GM12892 (cell line): ENCODE results near the gene SLC38A10.
A peak's percentile ranks its signal among the peaks of the same experiment; 100 is the strongest.

Source experiments
- DNase-seq: peaks from one replicate; pipeline ENCODE4 v3.0.0; 2011; ENCODE audit not compliant: insufficient read length
- FAIRE-seq: peaks from 2 replicates; lab custom pipeline; 2011; peaks lifted over from hg19 to GRCh38; lab: Jason Lieb, UNC
- POLR2A ChIP-seq: IDR thresholded peaks from 2 replicates; pipeline ENCODE4 v1.6.1; 2011; ENCODE audit warnings: low read depth, low read length, control low read depth
- POLR2AphosphoS5 ChIP-seq: IDR thresholded peaks from 2 replicates; pipeline ENCODE4 v1.6.1; 2011; ENCODE audit warnings: low read depth, low read length, control low read depth
- TAF1 ChIP-seq: IDR thresholded peaks from 2 replicates; pipeline ENCODE4 v1.6.1; 2011; ENCODE audit warnings: low read depth, mild to moderate bottlenecking, control low read depth, low read length, borderline replicate concordance

Gene SLC38A10

DNA sequence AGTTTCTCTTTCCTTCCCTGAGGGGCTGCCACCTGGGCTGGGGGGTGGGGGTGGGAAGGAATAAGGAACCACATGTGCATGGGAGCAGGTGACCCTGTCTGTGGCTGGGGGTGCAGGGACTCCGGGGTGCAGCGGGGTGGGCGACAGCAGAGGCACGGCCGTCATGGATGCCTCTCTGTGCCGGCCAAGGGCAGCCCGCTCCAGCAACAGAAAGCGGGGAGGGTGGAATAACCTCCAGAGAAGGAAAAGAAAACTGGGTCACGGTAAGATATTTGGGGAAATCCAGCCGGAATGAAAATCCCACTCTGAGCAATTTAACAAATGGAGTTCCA, 51.8 kb downstream of the SLC38A10 start:
- DNase-seq (no peak), FAIRE-seq (no peak)
- TF ChIP-seq POLR2AphosphoS5 (no peak), POLR2A (no peak), TAF1 (no peak)

DNA sequence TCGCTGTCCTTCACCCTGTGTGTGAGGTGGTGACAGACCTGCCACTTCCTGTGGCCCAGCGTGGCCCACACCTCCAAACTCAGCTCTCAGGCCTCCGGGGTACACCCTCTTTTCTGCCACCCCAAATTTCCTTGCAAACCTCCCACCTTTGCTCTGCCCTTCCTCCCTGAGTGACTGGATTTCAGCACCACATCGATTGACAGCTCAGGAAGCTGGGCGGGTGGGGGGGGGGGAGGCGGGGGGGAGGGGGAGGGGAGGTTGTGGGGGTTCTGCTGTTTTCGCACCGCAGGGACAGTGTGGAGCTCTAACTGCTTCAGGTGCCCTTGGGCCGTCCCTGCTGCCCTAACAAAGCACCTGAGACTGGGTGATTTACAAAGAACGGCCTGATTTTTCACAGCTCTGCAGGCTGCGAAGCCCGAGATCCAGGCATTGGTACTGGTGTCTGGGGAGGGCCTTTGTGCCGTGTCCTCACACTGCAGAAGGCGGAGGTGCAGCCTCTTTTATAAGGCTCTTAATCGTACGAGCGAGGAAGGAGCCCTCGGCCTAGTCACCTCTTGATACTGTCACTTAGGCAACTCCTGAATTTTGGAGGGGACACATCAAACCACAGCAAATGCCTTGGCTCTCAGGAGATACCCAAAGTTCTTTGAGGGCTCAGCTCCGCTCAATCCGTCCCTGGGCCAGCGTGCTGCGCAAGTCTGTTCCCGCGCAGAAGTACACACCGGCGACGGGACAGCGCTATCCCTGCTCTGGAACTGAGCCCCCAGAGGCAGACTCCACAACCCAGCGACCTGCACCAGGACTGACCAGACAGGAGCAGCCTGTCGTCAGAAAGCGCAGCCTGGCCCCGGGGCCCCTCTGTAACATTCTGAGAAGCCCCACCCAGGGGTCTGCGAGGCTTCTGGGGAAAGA, 52.4 kb downstream of the SLC38A10 start:
- TF ChIP-seq POLR2A (no peak), POLR2AphosphoS5 (no peak), TAF1 (no peak)
- DNase-seq (no peak), FAIRE-seq (no peak)

DNA sequence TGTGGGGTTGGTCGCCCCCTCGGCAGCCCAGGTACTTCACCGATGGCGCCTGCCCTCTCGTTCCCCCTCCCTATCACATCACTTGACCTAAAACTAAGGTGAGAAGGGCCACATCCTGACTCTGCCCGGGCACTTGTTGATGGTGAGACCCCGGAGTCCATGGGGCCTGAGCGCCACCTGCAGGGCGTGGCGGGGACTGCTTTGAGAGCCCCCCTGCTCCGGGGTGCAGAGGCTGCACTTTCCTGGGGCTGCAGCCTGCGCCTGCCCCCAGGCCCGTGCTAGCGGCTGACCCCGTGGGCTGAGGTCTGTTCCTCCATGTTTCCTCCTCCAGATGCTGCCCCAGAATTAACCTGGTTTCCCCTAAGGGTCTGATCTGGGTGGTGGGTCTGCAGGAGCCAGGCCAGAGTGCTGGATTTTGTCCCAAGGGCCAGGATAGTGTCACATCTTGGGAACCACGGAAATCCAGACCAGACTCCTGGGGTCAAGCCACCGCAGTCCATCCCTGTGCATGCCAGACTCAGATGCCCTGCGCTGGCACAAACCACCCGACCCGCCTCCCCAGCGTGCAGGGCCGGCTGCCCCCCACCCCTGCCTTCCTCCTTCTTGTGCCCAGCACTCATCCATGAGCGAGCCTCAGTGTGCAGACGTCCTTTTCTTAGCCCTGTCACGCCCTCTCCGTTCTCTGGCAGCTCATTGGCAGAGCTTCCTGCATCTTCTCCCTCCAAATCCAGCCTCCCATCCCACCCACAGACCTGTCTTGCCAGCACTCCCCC, 53.3 kb downstream of the SLC38A10 start:
- DNase-seq (peak; percentile 73), FAIRE-seq (peak; percentile 74)
- peak; percentile 68 for TF ChIP-seq POLR2AphosphoS5
- TF ChIP-seq TAF1, result no peak
- no peak; the same call in none of the 2 replicates for TF ChIP-seq POLR2A

- TF ChIP-seq POLR2A, result no peak
- TF ChIP-seq POLR2AphosphoS5, result no peak
- no peak for TF ChIP-seq TAF1
- FAIRE-seq (no peak), DNase-seq (no peak)
These were observed 53.9 kb downstream of the SLC38A10 start for GRCh38 chr17:81241203-81241602.

DNA sequence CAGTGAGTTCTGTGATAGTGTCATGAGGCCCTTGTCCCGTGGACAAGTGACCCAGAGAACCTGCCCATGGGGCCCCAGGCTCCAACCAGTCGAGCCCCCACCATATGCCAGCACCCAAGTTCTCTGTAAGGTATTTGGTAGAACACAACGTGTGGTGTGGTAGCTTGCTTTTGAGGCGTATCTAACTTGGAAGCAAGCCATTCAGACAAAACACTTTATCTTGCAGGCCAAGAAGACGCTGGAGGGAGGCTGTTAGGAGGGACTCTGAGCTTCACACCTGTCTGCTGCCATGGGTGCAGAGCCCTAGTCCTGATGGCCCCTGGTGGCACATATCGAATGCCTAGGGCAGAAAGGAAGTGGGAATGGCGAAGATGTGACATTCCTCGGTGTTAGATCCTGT, 54.3 kb downstream of the SLC38A10 start:
- DNase-seq (no peak), FAIRE-seq (no peak)
- TF ChIP-seq POLR2AphosphoS5 (no peak), TAF1 (no peak), POLR2A (no peak)

GRCh38 chr17:81239714-81240555, 55.2 kb downstream of the SLC38A10 start:
- FAIRE-seq (no peak), DNase-seq (peak; percentile 54)
- peak; percentile 30; the same call in 1 of the 2 replicates for TF ChIP-seq TAF1
- TF ChIP-seq POLR2AphosphoS5, result 0 out of 2 replicates have a peak, but pooled peaks have one; percentile 32
- TF ChIP-seq POLR2A, result 0 out of 2 replicates have a peak, but pooled peaks have one; percentile 16

GRCh38 chr17:81238815-81239713, 56.0 kb downstream of the SLC38A10 start, which contains the start of the genes NDUFAF8 and TEPSIN:
TSS of gene NDUFAF8 (plus strand) at chr17:81239318. CDS start at chr17:81239364, 46 bp downstream.
TSS of gene TEPSIN (minus strand) at chr17:81239055. CDS start at chr17:81239033, 22 bp downstream.
- TF ChIP-seq POLR2AphosphoS5 (peak; percentile 70; the same call in 1 of the 2 replicates), POLR2A (peak; percentile 90), TAF1 (no peak)

DNA sequence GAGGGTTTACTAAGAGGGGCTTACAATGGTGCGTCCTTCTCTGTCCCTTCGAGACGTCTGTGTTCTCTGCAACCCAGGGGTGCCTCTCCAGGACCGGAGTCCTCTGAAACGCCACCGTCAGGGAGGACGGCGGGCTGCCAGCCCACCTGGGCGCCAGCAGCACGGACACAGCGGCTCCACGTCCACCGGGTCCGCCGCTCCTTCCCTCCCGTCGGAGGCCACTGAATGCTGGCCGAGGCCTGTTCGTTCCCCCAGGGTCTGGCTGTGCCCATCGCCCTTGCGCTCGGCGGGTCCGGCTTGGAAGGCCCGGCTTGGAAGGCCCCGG, 56.7 kb downstream of the SLC38A10 start:
- TF ChIP-seq POLR2AphosphoS5 (no peak), POLR2A (no peak), TAF1 (no peak)
- DNase-seq (no peak), FAIRE-seq (no peak)

More at GRCh38 chr17:81238815-81239713, 56.0 kb downstream of the SLC38A10 start, which contains the start of the genes NDUFAF8 and TEPSIN:
- FAIRE-seq, result peak; percentile 99
- DNase-seq, result peak; percentile 100

GRCh38 chr17:81237591-81238489, 57.3 kb downstream of the SLC38A10 start:
- DNase-seq, result no peak
- TF ChIP-seq TAF1, result no peak
- no peak for TF ChIP-seq POLR2AphosphoS5
- FAIRE-seq, result peak; percentile 65

- DNase-seq (no peak), FAIRE-seq (no peak)
- TF ChIP-seq POLR2AphosphoS5 (no peak), POLR2A (no peak), TAF1 (no peak)
These were observed 58.3 kb downstream of the SLC38A10 start for GRCh38 chr17:81236784-81237183.
